NCI-H2107 treated with DMSO at 0.1 percent for 48 hours (cell line): Measurements from ENCODE around the gene CYFIP1.

Source experiments
- DNase-seq: peaks from one replicate; lab custom pipeline; 2025; ENCODE audit not compliant: unreplicated experiment; lab: John Stamatoyannopoulos, UW

The CYFIP1 gene

GRCh38 chr15:22871481-22872086 is 108.6 kb downstream of the CYFIP1 start:
- DNase-seq, result no peak

- no peak for DNase-seq
Observed at GRCh38 chr15:22870865-22871264, 109.3 kb downstream of the CYFIP1 start.

- DNase-seq, result no peak
Observed at GRCh38 chr15:22869856-22870255, 110.3 kb downstream of the CYFIP1 start.

- DNase-seq, result no peak
Observed at GRCh38 chr15:22868928-22869327, 111.2 kb downstream of the CYFIP1 start.

- no peak for DNase-seq
Observed at GRCh38 chr15:22868495-22868894, 111.7 kb downstream of the CYFIP1 start.

GRCh38 chr15:22867886-22868285 is 112.3 kb downstream of the CYFIP1 start:
- DNase-seq, result no peak

GRCh38 chr15:22866079-22866478 is 114.1 kb downstream of the CYFIP1 start:
- no peak for DNase-seq

- no peak for DNase-seq
Observed at GRCh38 chr15:22863356-22863755, 116.8 kb downstream of the CYFIP1 start.

GRCh38 chr15:22861161-22861560 is 119.0 kb downstream of the CYFIP1 start:
- no peak for DNase-seq

GRCh38 chr15:22856659-22857058 is 123.5 kb downstream of the CYFIP1 start:
- no peak for DNase-seq

- DNase-seq, result no peak
Observed at GRCh38 chr15:22855791-22856190, 124.4 kb downstream of the CYFIP1 start.

GRCh38 chr15:22851513-22851912 is 128.7 kb downstream of the CYFIP1 start:
- DNase-seq, result no peak

- DNase-seq, result no peak
Observed at GRCh38 chr15:22850055-22850454, 130.1 kb downstream of the CYFIP1 start.

- no peak for DNase-seq
Observed at GRCh38 chr15:22846073-22846472, 134.1 kb downstream of the CYFIP1 start.

GRCh38 chr15:22845289-22845900 is 134.8 kb downstream of the CYFIP1 start:
- peak; percentile 35 for DNase-seq

- no peak for DNase-seq
Observed at GRCh38 chr15:22844421-22845288, 135.5 kb downstream of the CYFIP1 start.

GRCh38 chr15:22839046-22839695 is 141.0 kb downstream of the CYFIP1 start:
- no peak for DNase-seq

- DNase-seq, result peak; percentile 88
Observed at GRCh38 chr15:22838292-22839042, 141.7 kb downstream of the CYFIP1 start, which contains the start of gene NIPA2. Gene NIPA2, plus strand, starts transcription at chr15:22838666. Its CDS starts 13,066 bp downstream, at chr15:22851732.

- DNase-seq, result no peak
Observed at GRCh38 chr15:22831473-22831872, 148.7 kb downstream of the CYFIP1 start.

- no peak for DNase-seq
Observed at GRCh38 chr15:22827125-22827524, 153.0 kb downstream of the CYFIP1 start.
